Spleen (tissue), 11 donors: ENCODE measurements around the gene GATA6. TPM values are rescaled to one million over a fixed set of nuclear protein-coding genes. Genes with fewer than 3 reads are reported as not detected.

Experiments
- DNase-seq: peaks from one replicate; pipeline ENCODE4 v3.0.0-alpha.2; 2020
- H3K27ac ChIP-seq, 8 donors: fragments of 200-600 bp; sonication (generic) in 7 of 8; 1 replicate in 4 of 8; 2 replicates in 4 of 8; pipeline versions ENCODE4 v1.5.0 to v1.8.0; 2016 to 2021; ENCODE audit warnings: inconsistent platforms in 4 of 8, mild to moderate bottlenecking in 4 of 8, moderate library complexity in 1 of 8
- H3K27me3 ChIP-seq, 7 donors: fragments of 200-600 bp; sonication (generic) in 6 of 7; replicated peaks in 1 of 7; 1 replicate in 4 of 7; 2 replicates in 3 of 7; pipeline versions ENCODE4 v1.5.0 to v1.8.0; 2016 to 2021; ENCODE audit warnings: inconsistent platforms in 3 of 7, mild to moderate bottlenecking in 1 of 7
- H3K36me3 ChIP-seq, 6 donors: fragments of 200-600 bp; sonication (generic) in 5 of 6; 1 replicate in 4 of 6; 2 replicates in 2 of 6; pipeline versions ENCODE4 v1.5.0 to v1.8.0; 2016 to 2021; ENCODE audit warnings: inconsistent platforms in 2 of 6
- H3K4me1 ChIP-seq, 6 donors: fragments of 200-600 bp; sonication (generic) in 5 of 6; 1 replicate in 3 of 6; 2 replicates in 3 of 6; pipeline versions ENCODE4 v1.5.0 to v1.8.0; 2016 to 2021; ENCODE audit warnings: inconsistent platforms in 3 of 6
- H3K4me3 ChIP-seq, 8 donors: fragments of 200-600 bp; sonication (generic) in 7 of 8; 1 replicate in 4 of 8; 2 replicates in 4 of 8; pipeline versions ENCODE4 v1.5.0 to v1.8.0; 2016 to 2021; ENCODE audit warnings: inconsistent platforms in 4 of 8, mild to moderate bottlenecking in 4 of 8, moderate library complexity in 2 of 8
- H3K9me3 ChIP-seq, 8 donors: fragments of 200-600 bp; sonication (generic) in 7 of 8; 1 replicate in 4 of 8; 2 replicates in 4 of 8; pipeline versions ENCODE4 v1.5.0 to v1.8.0; 2016 to 2021; ENCODE audit warnings: inconsistent platforms in 4 of 8
- POLR2A ChIP-seq, 3 donors: fragments of 450-650 bp; IDR thresholded peaks; one replicate each; pipeline ENCODE4 v1.5.1; 2017; ENCODE audit warnings: antibody characterized with exemption in 3 of 3, mild to moderate bottlenecking in 1 of 3
- POLR2AphosphoS5 ChIP-seq, 3 donors: sonication (generic); formaldehyde crosslinking; IDR thresholded peaks; one replicate each; pipeline ENCODE4 v1.5.1; 2017; ENCODE audit warnings: antibody characterized with exemption in 3 of 3
- WGBS, 5 donors: extraction: QIAGEN DNeasy Blood & Tissue Kit in 3 of 5; methylation state at CpG; one replicate each; pipeline versions ENCODE4 v1.1.5 to v1.1.7; 2013 to 2018; 5-methylcytosine and 5-hydroxymethylcytosine counted together
- intact Hi-C: fragments of 100-400 bp; cut with DNase I; formaldehyde crosslinking; loops from one replicate; pipeline ENCODE4 v1.15.0; 2023; ENCODE audit warnings: low total_unique reads
- polyA plus RNA-seq, 3 donors: library from polyadenylated mRNA; stranded (reverse); fragments of 200-250 nt; gene quantifications; one replicate each; pipeline ENCODE4 v1.2.1, GENCODE V29; 2013
- total RNA-seq, 7 donors: library from RNA; depleted of rRNA in 3 of 7; stranded (reverse); fragments of >200 nt in 3 of 7; fragmentation: NEBNext Ultra II Directional in 4 of 7; extraction: Animal tissue kit (Norgen Biotek cat#: 25700) in 4 of 7; gene quantifications; one replicate each; pipeline versions ENCODE4 v1.1.0 to v1.2.1, GENCODE V29; 2016 to 2021
- TF ChIP-seq, protein P1 (sequence below), 11 experiments: fragments of 200-600 bp in 7 of 11; fragments of 450-650 bp in 4 of 11; sonication (generic) in 4 of 11; IDR thresholded peaks in 8 of 11; conservative IDR thresholded peaks in 3 of 11; 1 replicate in 7 of 11; 2 replicates in 4 of 11; pipeline versions ENCODE4 v1.4.0 to v1.8.0; 2016 to 2021; ENCODE audit warnings: antibody characterized with exemption in 11 of 11, inconsistent platforms in 4 of 11, mild to moderate bottlenecking in 1 of 11
- donor health status: healthy with polysubstance abuse.
- donor health status: DM: no; HTN: no; CAD: no; lungs with moderate emphysema.
- donor health status: DM: no; HTN: no; CAD: no.
- donor health status: Bipolar disorder and iron deficiency.
- donor health status: healthy.
- donor health status: DM: no; HTN: no; CAD: no.
- donor health status: DM: yes; HTN: yes; CAD: no.

The GATA6 gene
- total and polyA plus RNA-seq, 10 donors = 4.2 to 65.3 (median 34.8) TPM

DNA sequence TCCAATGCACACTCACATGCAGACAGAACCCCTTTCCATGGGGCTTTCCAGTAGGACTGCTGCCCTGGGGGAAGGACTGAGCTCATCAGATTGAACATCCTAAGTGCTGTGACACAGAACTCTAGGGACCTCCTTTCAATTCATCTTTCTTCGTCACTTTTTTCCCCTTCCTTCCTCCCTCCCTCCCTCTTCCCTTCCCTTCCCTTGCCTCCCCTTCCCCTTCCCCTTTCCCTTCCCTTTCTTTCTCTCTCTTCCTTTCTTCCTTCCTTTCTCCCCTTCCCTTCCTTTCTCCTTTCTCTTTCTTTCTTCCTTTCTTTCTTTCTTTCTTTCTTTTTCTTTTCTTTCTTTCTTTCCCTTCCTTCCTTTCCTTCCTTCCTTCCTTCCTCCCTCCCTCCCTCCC lies 39.6 kb upstream of the GATA6 start:
- Histone ChIP-seq H3K4me1 (no peaks in the 10 kb centered on the region), H3K4me3 (no peak overlapping the region), H3K27me3 (peaks cover 0 to 7% (median 0%) of the 10 kb centered on the region in 7 donors), H3K36me3 (no peaks in the 10 kb centered on the region), H3K27ac (no peak overlapping the region), H3K9me3 (no peaks in the 10 kb centered on the region)
- WGBS, 5 donors = 31 to 59% (median 50%) methylated on average over 1 of the region's 1 CpG
- DNase-seq = no peak
- intact Hi-C loops = no loop called here
- TF ChIP-seq, protein P1, sequence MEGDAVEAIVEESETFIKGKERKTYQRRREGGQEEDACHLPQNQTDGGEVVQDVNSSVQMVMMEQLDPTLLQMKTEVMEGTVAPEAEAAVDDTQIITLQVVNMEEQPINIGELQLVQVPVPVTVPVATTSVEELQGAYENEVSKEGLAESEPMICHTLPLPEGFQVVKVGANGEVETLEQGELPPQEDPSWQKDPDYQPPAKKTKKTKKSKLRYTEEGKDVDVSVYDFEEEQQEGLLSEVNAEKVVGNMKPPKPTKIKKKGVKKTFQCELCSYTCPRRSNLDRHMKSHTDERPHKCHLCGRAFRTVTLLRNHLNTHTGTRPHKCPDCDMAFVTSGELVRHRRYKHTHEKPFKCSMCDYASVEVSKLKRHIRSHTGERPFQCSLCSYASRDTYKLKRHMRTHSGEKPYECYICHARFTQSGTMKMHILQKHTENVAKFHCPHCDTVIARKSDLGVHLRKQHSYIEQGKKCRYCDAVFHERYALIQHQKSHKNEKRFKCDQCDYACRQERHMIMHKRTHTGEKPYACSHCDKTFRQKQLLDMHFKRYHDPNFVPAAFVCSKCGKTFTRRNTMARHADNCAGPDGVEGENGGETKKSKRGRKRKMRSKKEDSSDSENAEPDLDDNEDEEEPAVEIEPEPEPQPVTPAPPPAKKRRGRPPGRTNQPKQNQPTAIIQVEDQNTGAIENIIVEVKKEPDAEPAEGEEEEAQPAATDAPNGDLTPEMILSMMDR (IDR thresholded peaks at IDR 0.05 in 8 of 11, conservative IDR thresholded peaks at IDR 0.05 in 3 of 11) = no peak
- TF ChIP-seq POLR2A (IDR thresholded peaks at IDR 0.05) (no peak), POLR2AphosphoS5 (IDR thresholded peaks at IDR 0.05) (no peak)

DNA sequence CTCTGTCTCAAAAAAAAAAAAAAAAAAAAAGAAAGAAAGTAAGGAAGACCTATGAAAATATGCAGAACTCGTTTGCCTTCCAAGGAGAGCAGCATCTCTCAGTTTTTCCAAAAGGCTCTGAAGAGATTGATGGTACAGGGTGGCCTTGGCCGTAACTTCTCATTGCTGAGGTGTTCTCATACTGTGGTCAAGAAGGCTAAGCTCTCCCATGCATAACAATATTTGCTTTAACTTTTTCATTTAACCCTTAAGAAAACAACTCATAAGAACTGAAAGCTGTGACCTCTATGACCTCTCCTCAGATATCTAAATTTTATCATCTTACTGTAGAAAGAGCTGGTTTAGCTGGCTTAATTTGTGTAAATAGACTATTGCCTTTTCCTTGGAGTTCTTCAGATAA lies 37.1 kb upstream of the GATA6 start:
- no peaks in the 10 kb centered on the region for H3K36me3 ChIP-seq
- H3K4me3 ChIP-seq = no peak overlapping the region
- H3K27ac ChIP-seq = no peak overlapping the region
- H3K4me1 ChIP-seq = no peaks in the 10 kb centered on the region
- peaks cover 0 to 1% (median 0%) of the 10 kb centered on the region in 7 donors for H3K27me3 ChIP-seq
- intact Hi-C loops = no loop called here
- DNase-seq = no peak
- no peaks in the 10 kb centered on the region for H3K9me3 ChIP-seq
- WGBS, 5 donors = 71 to 87% (median 75%) methylated on average over 2 of the region's 2 CpGs
- TF ChIP-seq POLR2AphosphoS5 (IDR thresholded peaks at IDR 0.05) (no peak), POLR2A (IDR thresholded peaks at IDR 0.05) (no peak)
- TF ChIP-seq, protein P1 (IDR thresholded peaks at IDR 0.05 in 8 of 11, conservative IDR thresholded peaks at IDR 0.05 in 3 of 11) = no peak

DNA sequence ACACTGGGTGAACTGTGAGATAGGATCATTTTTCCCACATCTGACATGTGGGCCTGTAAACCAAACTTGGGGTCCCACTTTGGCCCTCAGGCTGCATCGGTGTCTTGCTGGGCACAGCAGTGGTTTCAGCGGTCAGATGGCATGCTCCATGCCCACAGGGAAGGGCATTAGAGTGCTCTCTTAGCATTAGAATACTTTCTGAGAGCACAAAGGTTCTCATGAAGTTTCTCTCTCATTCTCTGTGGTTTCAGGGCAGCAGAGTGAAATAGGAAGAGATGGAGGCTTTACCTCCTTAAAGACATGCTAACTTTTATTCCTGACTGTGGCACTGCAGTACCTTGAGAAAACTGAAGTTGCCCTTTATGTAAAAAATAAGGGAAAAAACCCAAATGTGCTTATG lies 36.6 kb upstream of the GATA6 start:
- H3K9me3 ChIP-seq = no peaks in the 10 kb centered on the region
- H3K36me3 ChIP-seq = no peaks in the 10 kb centered on the region
- H3K27ac ChIP-seq = no peak overlapping the region
- H3K4me1 ChIP-seq = no peaks in the 10 kb centered on the region
- H3K4me3 ChIP-seq = no peak overlapping the region
- DNase-seq = no peak
- intact Hi-C loops = no loop called here
- no peaks in the 10 kb centered on the region for H3K27me3 ChIP-seq
- WGBS, 5 donors = 86 to 98% (median 89%) methylated on average over 2 of the region's 2 CpGs
- TF ChIP-seq POLR2A (IDR thresholded peaks at IDR 0.05) = no peak
- no peak for TF ChIP-seq POLR2AphosphoS5 (IDR thresholded peaks at IDR 0.05)
- TF ChIP-seq, protein P1 (IDR thresholded peaks at IDR 0.05 in 8 of 11, conservative IDR thresholded peaks at IDR 0.05 in 3 of 11) = no peak

DNA sequence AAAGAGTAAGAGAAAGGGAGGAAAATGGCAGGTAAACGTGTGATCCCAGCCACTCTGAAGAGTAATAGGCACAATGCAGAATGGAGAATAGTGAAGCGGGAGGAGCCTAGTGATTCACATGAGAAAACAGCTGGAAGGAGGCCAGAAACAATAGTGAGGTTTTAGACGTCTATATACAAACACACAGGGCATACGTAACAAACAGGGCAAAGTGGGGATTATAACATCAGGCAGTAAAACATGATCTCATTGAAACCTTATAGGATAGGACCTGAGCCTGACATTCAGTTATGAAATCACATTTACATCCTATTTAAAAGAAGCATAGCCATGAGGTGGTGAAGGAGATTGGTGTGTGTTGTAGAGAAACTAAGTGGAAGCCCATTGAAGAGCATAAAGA lies 33.0 kb upstream of the GATA6 start:
- no peaks in the 10 kb centered on the region for H3K4me1 ChIP-seq
- TF ChIP-seq POLR2AphosphoS5 (IDR thresholded peaks at IDR 0.05) = no peak
- no peak for TF ChIP-seq POLR2A (IDR thresholded peaks at IDR 0.05)
- no peak overlapping the region for H3K27ac ChIP-seq
- WGBS, 5 donors = 75 to 87% (median 76%) methylated on average over 4 of the region's 4 CpGs
- intact Hi-C loops = no loop called here
- H3K36me3 ChIP-seq = no peaks in the 10 kb centered on the region
- H3K4me3 ChIP-seq = no peak overlapping the region
- H3K27me3 ChIP-seq = no peaks in the 10 kb centered on the region
- no peaks in the 10 kb centered on the region for H3K9me3 ChIP-seq
- DNase-seq = no peak

DNA sequence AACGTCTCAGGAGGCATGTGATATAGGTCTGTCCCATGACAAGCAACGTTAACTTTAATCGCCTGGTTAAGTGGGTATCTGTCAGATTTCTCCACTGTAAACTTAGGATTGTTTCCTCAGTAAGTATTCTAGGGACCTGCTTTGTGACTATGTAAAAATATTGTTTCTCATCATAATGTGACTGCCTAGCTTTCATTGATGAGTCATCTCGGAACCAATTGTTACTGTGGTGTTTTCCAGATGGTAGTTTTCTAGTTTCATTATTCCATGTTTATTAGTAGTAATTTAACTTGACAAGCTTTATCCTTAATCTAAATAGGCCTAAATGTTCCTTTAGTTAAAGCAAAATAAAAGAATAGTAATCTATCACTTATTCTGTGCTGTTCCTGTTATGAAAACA lies 28.2 kb upstream of the GATA6 start:
- no peak for DNase-seq
- Histone ChIP-seq H3K9me3 (no peaks in the 10 kb centered on the region), H3K27ac (no peak overlapping the region), H3K36me3 (no peaks in the 10 kb centered on the region), H3K4me3 (no peak overlapping the region), H3K27me3 (no peaks in the 10 kb centered on the region), H3K4me1 (no peaks in the 10 kb centered on the region)
- 76 to 92% (median 85%) methylated on average over 4 of the region's 4 CpGs for WGBS, 5 donors
- TF ChIP-seq POLR2AphosphoS5 (IDR thresholded peaks at IDR 0.05) (no peak), POLR2A (IDR thresholded peaks at IDR 0.05) (no peak)
- intact Hi-C loops = no loop called here
